Right cardiac atrium (tissue), 5 donors: Measurements from ENCODE around the gene MEIS2. TPM values are rescaled to one million over a fixed set of nuclear protein-coding genes. Genes with fewer than 3 reads are reported as not detected.

Experiments
- ATAC-seq, 2 donors: fragments of 200-7000 bp; cut with Tn5 transposase; one replicate each; pipeline versions ENCODE4 v1.8.0 to v1.9.1; 2020; ENCODE audit warnings: moderate library complexity in 2 of 2, mild to moderate bottlenecking in 1 of 2
- DNase-seq, 3 donors: peaks; one replicate each; pipeline ENCODE4 v3.0.0-alpha.2; 2020
- H3K27ac ChIP-seq: one replicate; pipeline ENCODE4 v1.5.1; 2013; ENCODE audit warnings: mild to moderate bottlenecking, low read length, control low read depth, moderate library complexity
- H3K27me3 ChIP-seq: one replicate; pipeline ENCODE4 v1.6.1; 2013; ENCODE audit not compliant: control insufficient read depth, insufficient read depth
- H3K4me1 ChIP-seq: one replicate; pipeline ENCODE4 v1.6.1; 2013; ENCODE audit warnings: low read length; ENCODE audit not compliant: control insufficient read depth, insufficient read depth
- H3K4me3 ChIP-seq: one replicate; pipeline ENCODE4 v1.5.1; 2013; ENCODE audit warnings: low read length, control low read depth
- H3K9me3 ChIP-seq: one replicate; pipeline ENCODE4 v1.6.1; 2013; ENCODE audit warnings: low read length; ENCODE audit not compliant: control insufficient read depth
- WGBS: extraction: QIAGEN DNeasy Blood & Tissue Kit; methylation state at CpG from one replicate; pipeline ENCODE4 v1.1.7; 2013; 5-methylcytosine and 5-hydroxymethylcytosine counted together
- intact Hi-C, 4 donors: fragments of 100-400 bp; cut with DNase I; formaldehyde crosslinking; loops; one replicate each; pipeline versions ENCODE4 v1.11.0 to v1.14.0; 2022 to 2023
- polyA plus RNA-seq: library from polyadenylated mRNA; stranded (reverse); fragments of 200-250 nt; gene quantifications from one replicate; pipeline ENCODE4 v1.2.3, GENCODE V29; 2013
- total RNA-seq, 4 donors: library from RNA; stranded (reverse); fragmentation: NEBNext Ultra II Directional; extraction: Animal tissue kit (Norgen Biotek cat#: 25700); gene quantifications; one replicate each; pipeline ENCODE4 v1.2.1, GENCODE V29; 2021
- donor health status: healthy with polysubstance abuse.
- donor health status: DM: no; HTN: yes; CAD: no.
- donor health status: DM: no; HTN: no; CAD: no.
- donor health status: DM: no; HTN: yes; CAD: no; lungs with severe emphysema.
- donor health status: DM: yes; HTN: yes; CAD: no.

Gene MEIS2
- total and polyA plus RNA-seq, 5 donors, result 14.8 to 33.4 (median 29.6) TPM

DNA sequence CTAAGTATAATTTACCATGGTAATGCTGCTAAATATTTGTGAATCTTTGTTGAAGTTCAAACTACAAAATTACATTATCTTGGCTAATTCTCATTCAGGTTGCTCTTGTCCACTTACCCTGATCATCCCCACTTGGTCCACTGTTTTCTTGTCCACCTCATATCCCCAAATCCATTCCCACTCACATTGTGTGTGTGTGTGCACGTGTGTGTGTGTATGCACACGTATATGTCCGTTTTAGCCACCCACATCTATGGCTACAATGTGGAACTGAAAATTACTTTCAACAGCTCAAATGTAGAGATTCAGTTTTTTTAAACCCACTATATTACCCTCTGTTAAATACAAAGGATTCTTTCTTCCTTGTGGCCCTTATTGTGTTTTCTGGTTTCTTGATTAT lies 15.2 kb upstream of the MEIS2 start:
- intact Hi-C loops, result no loop called here
- Histone ChIP-seq H3K9me3 (no peaks in the 10 kb centered on the region), H3K27ac (no peak overlapping the region), H3K4me1 (no peaks in the 10 kb centered on the region), H3K4me3 (no peak overlapping the region), H3K27me3 (no peaks in the 10 kb centered on the region)
- DNase-seq (no peak), ATAC-seq (no peak)
- 94% methylated on average over 3 of the region's 3 CpGs for WGBS

DNA sequence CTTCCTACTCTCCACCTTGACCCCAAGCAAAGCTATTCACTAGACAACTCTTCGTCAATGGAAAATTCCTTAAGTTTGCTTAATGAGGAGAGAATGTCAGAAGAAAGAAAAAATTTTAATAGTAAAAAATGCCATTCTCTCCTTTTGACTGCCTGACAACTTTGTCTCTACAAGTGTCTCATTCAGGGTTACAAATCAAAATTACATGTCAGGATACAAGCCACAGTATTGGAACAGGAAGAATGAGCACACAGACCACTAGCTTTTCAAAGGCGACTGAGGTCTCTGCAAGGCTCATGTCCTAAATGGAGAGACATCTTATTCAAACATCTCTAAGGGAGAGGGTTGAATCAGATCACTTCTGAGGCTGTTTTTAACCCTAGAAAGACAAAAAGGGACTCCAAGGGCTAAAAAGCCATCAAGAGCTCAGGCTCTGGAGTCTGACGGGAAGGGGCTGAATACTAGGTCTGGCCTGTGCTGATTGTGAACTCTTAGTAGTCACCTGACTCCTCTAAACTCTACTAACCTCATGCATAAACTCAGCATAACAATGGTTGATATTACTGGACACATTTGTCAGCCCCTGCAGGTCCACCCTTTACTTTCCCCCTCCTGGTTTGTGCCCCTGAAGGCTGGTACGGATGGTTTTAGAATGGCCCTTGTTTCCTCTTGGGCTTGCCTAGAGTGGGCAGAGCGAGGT lies 12.8 kb upstream of the MEIS2 start:
- H3K9me3 ChIP-seq, result no peaks in the 10 kb centered on the region
- 93% methylated on average over 5 of the region's 5 CpGs for WGBS
- H3K27ac ChIP-seq, result no peak overlapping the region
- no peak for DNase-seq
- H3K4me1 ChIP-seq, result no peaks in the 10 kb centered on the region
- H3K27me3 ChIP-seq, result no peaks in the 10 kb centered on the region
- H3K4me3 ChIP-seq, result no peak overlapping the region
- ATAC-seq, result no peak
- intact Hi-C loops, result no loop called here

DNA sequence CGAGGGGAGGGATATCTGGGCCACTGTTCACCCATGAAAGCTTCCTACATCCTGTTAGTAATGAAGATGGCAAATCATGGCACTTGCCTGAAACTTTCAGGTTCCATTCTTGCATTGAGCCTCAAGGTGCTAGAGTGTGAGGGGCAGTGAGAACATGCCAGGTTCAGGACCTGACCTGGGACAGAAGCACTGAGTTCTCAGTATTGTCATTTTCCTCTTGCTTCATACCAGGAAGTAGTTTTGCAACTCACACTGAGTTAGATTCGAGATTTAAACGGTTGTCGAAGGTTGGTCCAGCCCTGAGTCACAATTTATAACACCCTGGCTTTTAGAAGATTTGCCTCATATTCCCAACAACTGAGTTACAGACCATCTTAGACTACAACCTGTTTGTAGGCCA lies 11.8 kb upstream of the MEIS2 start:
- no peaks in the 10 kb centered on the region for H3K9me3 ChIP-seq
- ATAC-seq, result no peak
- intact Hi-C loops, result no loop called here
- H3K27me3 ChIP-seq, result no peaks in the 10 kb centered on the region
- no peak overlapping the region for H3K27ac ChIP-seq
- no peaks in the 10 kb centered on the region for H3K4me1 ChIP-seq
- no peak overlapping the region for H3K4me3 ChIP-seq
- no peak for DNase-seq
- 59% methylated on average over 4 of the region's 4 CpGs for WGBS

GRCh38 chr15:37111427-37111717 lies 11.0 kb upstream of the MEIS2 start:
- H3K4me1 ChIP-seq, result no peaks in the 10 kb centered on the region
- no peak overlapping the region for H3K27ac ChIP-seq
- DNase-seq (no peak), ATAC-seq (no peak)
- H3K4me3 ChIP-seq, result no peak overlapping the region
- 77% methylated on average over 3 of the region's 3 CpGs for WGBS
- no peaks in the 10 kb centered on the region for H3K27me3 ChIP-seq
- H3K9me3 ChIP-seq, result no peaks in the 10 kb centered on the region
- intact Hi-C loops, result no loop called here

DNA sequence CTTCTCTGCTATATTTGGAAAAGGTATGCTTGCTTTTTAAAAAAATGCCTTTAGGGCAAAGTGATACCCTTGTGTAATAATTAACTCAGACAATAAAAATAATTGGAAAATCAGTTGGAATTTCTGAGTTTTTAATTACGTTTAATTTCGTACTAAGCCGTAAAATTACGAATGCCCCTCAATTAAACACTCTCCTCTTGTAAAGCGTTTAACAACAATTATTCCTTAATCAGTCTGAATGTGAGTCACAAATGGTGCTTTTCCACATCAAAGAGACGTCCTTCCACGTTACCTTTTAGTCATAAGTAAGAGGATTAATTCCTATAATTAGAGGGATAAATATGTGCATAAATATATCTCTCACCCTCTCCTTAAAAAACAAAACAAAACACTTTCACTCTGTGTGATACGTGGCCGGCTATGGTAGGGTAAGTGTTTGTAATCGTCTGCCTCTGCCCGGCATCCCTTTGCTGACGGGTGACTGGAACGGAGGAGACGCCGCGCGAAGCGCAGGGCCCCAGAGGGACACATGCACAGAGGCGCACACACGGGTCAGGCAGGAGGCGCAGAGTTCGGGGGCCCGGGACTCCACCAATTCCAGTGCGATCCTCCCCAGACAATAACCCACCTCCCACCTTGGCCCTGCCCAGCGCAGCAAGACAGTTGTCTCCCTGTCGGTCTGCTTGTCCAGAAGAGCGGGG lies 9.7 kb upstream of the MEIS2 start:
- intact Hi-C loops, result loop anchor here in 1 of 4 donors (10.0 kb wide), 1 partner anchor 225 kb away; no protein-coding TSS in a partner anchor
- ATAC-seq, result peak; percentile 80 to 84

DNA sequence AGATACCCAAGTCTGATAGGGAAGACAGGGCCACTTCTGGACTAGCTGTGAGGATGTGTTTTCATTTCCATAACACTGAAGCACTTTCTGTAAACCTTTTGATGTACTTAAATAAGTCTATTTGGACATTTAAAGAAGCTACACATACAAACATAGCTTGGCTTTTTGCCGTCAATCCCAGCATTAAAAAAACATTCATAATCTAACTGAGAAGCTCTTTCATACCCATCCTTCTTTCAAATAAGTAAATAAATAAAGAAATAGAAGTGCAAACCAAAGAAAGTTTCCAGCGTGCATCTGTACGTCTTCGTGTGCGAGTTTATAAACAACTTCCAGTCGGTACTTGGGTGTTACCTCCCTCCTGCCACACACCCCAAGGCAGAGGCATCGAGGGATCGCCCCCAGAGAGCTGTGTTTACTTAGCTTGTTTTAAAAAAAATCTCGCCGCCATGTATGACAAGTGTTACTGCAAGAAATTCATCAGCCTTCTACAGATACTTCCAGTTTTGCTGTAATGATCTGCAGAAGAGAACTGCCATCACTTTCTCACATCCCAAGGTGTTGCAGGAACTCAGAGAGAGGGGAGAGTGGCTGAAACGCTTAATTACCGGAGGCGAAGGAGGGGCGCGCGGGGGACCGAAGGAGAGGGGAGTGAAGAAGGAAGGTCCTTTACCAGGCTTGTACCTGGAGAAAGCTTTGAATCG lies 9.0 kb upstream of the MEIS2 start:
- H3K9me3 ChIP-seq, result no peaks in the 10 kb centered on the region
- no peak overlapping the region for H3K27ac ChIP-seq
- H3K4me3 ChIP-seq, result peak overlapping the region; percentile 50
- H3K4me1 ChIP-seq, result no peaks in the 10 kb centered on the region
- intact Hi-C loops, result loop anchor here in 1 of 4 donors (10.0 kb wide), 1 partner anchor 225 kb away; no protein-coding TSS in a partner anchor
- ATAC-seq, result no peak
- 62% methylated on average over 18 of the region's 18 CpGs for WGBS
- H3K27me3 ChIP-seq, result no peaks in the 10 kb centered on the region
- DNase-seq, result peak in 1 of 3 donors; percentile 34

More for the DNA sequence above, 9.7 kb upstream of the MEIS2 start:
- 18% methylated on average over 27 of the region's 27 CpGs for WGBS
- peak; percentile 68 to 80 (median 76) for DNase-seq
- Histone ChIP-seq H3K27ac (no peak overlapping the region), H3K27me3 (no peaks in the 10 kb centered on the region), H3K4me1 (no peaks in the 10 kb centered on the region), H3K4me3 (peak overlapping the region; percentile 50), H3K9me3 (no peaks in the 10 kb centered on the region)

DNA sequence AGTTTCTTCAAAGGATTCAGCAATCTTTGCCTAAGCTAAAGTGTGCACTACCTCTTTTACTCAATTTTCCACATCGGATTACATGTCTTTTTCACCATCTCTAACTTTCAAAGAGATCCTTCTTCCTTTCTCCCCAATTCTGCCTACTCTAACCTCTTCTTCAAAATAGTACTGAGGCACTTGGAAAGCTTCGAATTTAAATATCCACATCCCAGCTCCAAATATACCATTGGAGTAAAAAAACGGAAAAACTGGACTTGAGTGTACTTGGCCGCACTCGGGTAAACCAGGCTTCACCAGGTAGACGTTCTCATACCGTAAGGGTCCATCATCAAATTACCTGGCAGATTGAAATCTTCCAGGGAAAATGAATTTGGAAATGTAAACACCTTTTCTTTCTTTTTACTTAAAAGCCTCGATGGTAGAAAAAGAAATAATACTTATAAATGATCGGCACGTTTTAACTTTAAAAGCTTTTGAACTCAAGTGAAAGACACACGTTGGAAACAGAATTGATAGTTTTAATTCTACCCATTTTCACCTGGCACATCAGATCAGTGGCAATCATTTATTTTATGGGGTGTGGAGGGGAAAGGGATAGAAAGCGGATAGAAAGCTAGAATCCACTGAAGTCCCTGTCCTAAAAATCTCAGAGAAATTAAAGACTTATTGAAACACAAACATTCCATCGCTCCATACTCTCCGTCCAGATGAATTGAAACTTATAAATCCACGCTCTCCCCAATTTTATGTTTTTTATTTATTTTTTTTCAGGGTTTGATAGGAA lies 8.2 kb upstream of the MEIS2 start:
- ATAC-seq, result no peak
- Histone ChIP-seq H3K27me3 (no peaks in the 10 kb centered on the region), H3K27ac (no peak overlapping the region), H3K4me3 (no peak overlapping the region), H3K4me1 (no peaks in the 10 kb centered on the region), H3K9me3 (no peaks in the 10 kb centered on the region)
- no peak for DNase-seq
- intact Hi-C loops, result loop anchor here in 1 of 4 donors (10.0 kb wide), 1 partner anchor 224 kb away; no protein-coding TSS in a partner anchor
- WGBS, result 79% methylated on average over 15 of the region's 15 CpGs

DNA sequence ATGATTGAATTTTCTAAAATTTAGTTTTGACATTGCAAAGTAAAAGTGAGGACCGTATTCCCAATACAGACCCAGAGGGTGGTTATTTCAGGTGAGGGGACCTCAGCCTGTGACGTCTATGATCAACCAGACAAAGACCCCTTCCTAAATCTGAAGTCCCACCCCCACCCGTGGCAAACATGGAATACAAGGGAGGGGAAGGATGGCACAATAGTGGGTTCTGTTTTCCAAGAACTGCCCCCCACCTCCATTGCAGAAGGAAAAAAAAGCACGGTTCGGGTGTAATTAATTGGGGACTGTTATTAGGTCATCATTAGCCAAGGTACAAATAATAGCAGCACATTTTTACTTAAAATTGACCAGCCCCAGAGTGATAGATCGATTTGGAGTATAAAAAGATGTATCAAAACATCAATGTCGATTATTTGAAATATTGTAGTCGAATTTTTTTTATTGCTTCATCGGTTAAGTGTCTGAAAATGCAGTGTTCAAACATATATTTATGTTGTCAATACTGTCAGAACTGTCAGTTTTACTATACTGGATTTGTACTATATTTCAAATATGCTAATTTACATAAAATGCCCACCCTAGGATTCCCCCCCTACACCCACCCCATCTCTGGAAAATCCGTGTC lies 7.5 kb upstream of the MEIS2 start:
- H3K4me1 ChIP-seq, result no peaks in the 10 kb centered on the region
- no peaks in the 10 kb centered on the region for H3K9me3 ChIP-seq
- no peak overlapping the region for H3K27ac ChIP-seq
- no peak for ATAC-seq
- intact Hi-C loops, result loop anchor here in 1 of 4 donors (10.0 kb wide), 1 partner anchor 223 kb away; no protein-coding TSS in a partner anchor
- no peaks in the 10 kb centered on the region for H3K27me3 ChIP-seq
- 66% methylated on average over 10 of the region's 10 CpGs for WGBS
- H3K4me3 ChIP-seq, result no peak overlapping the region
- DNase-seq, result no peak

- intact Hi-C loops, result loop anchor here in 1 of 4 donors (10.0 kb wide), 1 partner anchor 222 kb away; no protein-coding TSS in a partner anchor
- peak overlapping the region; percentile 31 for H3K27ac ChIP-seq
- peak overlapping the region; percentile 62 for H3K4me3 ChIP-seq
- ATAC-seq (no peak), DNase-seq (peak in 1 of 3 donors; percentile 36)
- peaks cover 2% of the 10 kb centered on the region for H3K4me1 ChIP-seq
- no peaks in the 10 kb centered on the region for H3K9me3 ChIP-seq
- no peaks in the 10 kb centered on the region for H3K27me3 ChIP-seq
- 43% methylated on average over 25 of the region's 25 CpGs for WGBS
Measured at GRCh38 chr15:37107071-37107743, 6.9 kb upstream of the MEIS2 start.
